Islet of Langerhans (tissue), 1 donor: ENCODE data around the gene POC1A.

ENCODE experiments used
- FAIRE-seq: peaks from one replicate; lab custom pipeline; 2011; peaks lifted over from hg19 to GRCh38; lab: Jason Lieb, UNC

The POC1A gene

GRCh38 chr3:52063026-52063723 lies 91.0 kb downstream of the POC1A start:
- FAIRE-seq = no peak

DNA sequence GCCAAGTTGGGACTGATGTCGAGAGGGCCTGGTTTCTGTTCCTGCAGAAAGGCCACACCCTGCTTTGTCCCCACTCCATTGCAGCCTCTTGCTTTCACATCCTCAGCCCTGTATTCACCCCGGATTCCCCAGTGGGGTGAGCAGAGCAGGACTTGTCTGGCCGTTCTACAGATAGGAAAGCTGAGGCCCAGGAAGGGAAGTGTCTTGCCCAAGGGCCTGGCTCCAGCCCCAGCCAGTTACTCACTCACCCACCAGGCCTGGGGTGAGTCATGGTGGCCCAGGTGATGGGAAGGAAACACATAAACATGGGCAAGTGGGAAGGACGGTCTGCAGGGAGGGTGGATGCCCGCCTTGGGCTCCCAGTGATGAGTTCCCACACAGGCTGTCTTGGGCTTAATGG lies 91.7 kb downstream of the POC1A start:
- FAIRE-seq = no peak

DNA sequence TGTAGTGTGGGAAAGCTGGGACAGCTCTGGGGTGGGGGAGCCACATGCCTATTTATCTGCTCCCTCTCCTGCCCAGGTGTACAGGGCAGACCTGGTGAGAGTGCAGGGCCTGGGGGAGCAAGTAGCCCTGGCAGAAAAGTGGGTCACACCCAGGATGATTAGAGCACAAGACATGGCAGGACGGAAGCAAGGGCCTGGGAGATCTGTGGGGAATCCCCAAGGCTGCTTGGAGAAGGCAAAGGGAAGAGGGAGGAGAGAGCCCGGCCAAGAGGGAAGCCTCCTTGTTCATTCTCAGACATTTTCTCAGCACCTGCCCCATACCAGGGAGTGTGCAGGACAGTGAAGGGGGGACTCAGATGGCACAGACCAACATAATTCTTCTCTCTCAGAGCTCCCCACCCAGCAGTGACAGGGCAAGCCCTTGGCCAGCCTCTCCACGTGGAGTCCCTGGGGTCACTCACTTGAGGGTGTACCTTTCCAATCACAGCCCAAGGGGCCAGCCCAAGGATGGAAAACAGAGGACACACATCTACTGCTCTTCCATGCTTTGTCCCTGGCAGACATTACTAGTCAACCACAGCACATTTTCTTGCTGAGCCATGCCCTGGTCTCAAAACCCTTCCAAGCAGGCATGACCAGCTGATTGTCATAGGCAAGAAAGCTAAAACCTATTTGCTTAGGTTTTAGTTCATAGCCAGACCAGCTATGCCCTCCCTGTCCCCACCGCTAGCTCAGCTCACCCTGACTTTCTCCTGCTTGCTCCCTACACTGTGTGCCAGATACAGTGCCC lies 92.9 kb downstream of the POC1A start:
- no peak for FAIRE-seq

DNA sequence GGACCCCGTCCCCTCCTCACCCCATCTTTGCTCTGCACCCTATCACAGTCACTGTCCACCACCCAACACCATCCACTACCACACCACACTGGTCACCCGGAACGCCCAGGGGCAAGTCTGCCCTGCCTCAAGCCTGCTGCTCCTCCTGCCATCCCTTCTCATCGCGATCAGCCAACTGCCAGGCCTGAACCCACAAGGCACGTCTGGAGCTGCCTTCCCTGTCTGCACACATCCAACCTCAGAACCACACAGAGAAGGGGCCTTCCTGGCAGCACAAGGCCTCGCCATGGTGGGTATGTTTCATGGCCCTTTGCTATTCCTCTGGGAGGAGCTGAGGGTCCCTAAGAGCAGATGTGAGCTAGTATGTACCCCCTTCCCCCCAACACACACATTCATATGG lies 94.4 kb downstream of the POC1A start:
- no peak for FAIRE-seq

DNA sequence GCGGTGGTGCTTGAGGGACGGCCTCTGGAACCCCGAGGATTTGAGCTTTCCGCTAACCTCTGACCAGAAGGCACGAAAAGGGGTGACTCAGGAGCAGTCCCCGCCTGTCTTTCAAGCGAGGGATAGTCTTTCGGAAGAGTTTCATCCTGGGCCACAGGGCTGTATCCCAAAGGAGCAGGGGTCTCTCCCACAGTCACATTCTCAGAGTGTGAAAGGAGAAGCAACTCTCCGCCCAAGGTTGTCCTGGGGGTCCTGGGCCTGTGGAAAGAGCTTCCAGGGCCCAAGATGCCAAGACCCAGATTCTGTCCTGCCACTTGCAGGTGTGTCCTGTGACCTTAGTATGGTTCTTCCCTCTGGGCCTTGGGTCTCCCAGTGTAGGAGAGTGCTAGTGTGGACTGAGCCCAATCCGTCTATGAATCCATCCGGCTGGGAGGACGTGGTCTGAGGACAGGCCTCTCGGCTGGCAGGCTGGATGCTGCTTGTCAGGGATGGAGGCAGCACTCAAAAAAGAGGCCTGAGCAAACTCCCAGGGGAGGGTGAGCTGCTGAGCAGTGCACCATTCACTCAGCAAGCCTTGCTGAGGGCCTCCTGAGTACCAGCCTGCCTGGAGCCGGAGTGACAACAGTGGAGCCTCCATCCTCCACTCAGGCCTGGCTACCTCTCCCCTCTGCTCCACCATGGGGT lies 96.3 kb downstream of the POC1A start:
- FAIRE-seq = no peak

- FAIRE-seq = peak; percentile 97
These were observed 97.0 kb downstream of the POC1A start for GRCh38 chr3:52056968-52057811.

- no peak for FAIRE-seq
These were observed 97.7 kb downstream of the POC1A start, which contains the start of gene DUSP7 for GRCh38 chr3:52056521-52056967. Gene DUSP7 (minus strand): TSS chr3:52056571. CDS start chr3:52056366, 205 bp downstream.

DNA sequence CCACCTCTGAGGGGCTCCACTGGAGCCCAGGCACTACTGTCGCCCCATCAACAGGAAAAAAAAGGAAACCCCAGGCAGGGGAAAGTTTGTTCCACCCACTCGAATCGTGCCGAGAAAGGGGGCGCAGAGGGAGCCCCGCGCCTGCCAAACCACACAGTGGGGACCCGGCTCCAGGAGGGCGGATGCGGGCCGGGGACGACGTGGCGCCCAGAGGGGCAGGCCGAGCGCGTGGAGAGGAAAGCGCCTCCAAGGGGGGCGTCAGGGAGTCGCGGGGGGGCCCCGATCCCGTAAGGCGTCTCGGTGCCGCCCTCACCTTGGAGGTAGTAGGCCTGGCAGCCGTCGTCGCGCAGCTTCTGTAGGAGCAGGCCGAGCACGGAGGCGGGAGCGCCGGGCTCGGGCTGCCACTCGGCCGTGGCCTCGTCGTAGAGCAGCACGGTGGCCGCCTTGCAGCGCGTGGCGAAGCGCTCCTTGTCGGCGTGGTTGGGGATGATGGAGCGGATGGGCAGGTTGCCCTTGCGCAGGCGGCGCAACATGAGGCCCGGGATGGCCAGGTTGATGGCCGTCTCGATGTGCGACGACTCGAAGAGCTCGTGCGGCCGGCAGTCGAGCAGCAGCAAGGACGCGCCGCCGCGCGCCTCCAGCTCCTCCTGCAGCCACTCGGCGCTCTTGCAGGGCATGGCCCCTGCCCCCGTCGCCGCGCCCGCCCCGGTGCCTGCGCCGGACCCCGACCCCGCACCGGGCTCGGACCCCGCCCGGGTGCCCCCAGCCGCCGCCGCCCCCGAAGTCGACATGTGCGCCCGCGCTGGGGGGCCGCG lies 98.5 kb downstream of the POC1A start:
- no peak for FAIRE-seq

DNA sequence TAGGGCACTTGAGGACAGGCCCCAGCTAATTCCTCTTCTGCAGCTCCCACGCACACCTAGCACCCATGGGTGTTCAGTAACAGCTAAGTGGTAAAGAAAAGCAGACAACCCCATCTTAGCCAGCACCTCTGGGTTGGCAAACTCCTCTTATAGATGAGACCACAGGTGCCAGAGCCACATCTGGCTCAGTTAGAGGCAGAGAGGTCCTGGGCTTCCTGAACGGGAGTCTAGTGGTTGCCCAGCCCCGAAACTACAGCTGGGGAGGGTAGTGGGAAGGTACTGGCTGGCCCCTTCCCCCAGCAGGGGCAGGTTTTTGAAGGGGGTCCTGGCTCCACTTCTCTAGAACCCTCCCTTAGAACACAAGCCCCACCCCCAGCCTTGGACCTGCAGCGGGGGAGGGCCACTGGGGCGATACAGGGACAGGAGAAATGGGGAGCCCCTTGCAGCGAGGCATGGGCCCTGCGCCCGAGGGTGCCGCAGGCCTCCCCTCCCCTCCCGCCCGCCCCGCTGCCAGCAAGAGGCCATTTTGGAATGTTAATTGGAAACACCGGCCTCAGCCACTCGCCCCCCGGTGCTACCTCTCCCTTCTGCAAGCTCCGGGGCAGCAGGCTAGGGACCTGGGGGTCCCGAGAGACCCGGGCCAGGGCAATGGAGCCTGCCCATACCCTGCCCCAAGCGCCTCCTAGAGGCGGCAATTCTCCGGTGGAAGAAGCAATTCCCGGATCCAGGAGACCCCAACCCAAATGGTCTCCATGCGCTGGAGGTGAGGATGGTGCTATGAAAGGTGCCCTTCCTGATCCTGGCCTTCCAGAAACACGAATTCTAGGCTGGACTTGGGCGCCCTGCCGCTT lies 99.3 kb downstream of the POC1A start:
- FAIRE-seq = no peak

- no peak for FAIRE-seq
These were observed 100.6 kb downstream of the POC1A start for GRCh38 chr3:52053307-52054304.

DNA sequence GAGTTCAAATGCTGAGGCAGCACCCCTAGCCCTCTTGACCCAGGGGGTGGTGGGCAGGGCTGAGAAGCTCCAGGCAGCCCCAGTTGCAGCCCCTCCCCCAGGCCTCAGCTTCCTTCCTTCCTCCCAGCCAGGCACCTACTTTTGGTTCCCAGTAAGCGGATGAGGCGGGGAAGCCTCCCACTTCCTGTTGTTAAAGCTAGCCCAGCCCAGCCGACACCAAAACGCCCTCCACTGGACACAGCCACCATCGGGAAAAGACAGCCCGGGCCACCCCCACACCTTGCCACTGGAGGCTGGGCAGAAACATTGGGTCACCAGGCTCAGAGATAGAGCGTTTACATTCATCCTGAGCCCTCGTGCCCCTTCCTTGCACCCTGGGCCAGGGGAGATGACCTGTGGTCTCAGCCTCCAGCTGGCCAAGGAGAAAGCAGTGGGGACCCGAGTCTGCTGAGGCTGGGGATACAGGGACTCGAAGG lies 101.4 kb downstream of the POC1A start:
- FAIRE-seq = no peak

DNA sequence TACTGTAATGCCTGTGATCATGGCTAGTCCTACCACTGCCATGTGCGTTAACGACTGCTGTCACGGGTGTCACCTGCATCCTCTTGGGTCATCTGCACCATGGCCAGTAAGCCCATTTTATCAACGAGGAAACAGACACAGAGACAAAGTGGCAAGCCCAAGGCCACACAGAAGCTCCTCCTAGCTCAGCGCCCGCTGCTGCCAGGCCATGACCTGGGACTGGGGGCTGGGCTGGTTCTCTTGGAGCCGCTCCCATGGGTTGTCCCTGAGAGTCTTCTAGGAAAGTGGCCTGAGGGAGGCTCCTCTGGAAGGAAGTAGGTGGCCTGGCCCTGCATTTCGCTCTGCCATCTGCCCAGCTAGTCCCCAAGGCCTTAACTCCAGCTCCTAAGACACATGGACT lies 102.8 kb downstream of the POC1A start:
- FAIRE-seq = no peak

GRCh38 chr3:52050571-52050970 lies 103.7 kb downstream of the POC1A start:
- FAIRE-seq = no peak

DNA sequence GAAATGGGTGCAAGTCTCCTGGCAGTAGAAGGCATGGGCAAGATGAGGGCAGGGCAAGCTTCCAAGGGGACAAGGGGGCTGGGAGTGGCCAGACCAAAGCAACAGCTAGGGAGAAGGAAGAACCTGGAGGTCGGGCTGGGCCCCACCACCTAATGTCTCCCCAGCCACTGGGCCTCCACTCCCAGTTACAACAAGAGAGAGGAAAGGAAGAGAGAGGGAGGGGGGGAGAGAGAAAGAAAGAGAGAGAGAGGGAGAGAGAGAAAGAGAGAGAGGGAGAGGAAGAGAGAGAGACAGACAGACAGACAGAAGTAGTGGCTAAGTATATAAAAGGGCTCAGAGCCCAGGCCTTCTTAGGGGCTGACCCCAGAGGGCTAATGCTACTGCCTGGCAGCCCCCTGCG lies 104.7 kb downstream of the POC1A start:
- FAIRE-seq = no peak

- FAIRE-seq = no peak
These were observed 106.8 kb downstream of the POC1A start for GRCh38 chr3:52047295-52047960.

DNA sequence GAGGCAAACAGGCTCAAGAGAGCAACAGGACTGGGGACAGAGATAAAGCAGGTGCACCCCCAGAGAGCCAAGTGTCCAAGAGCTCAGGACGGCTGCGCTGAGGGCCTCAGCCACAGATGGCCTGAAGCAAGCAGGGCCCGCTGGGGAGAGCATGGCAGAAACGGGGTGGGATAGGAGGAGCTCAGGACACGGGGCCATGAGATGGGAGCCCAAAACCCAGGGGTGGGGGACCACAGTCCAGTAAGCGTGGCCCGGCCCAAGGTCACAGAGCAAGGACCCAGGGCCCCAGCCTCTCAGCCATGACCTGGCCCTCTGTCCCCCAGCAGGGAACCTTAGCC lies 107.4 kb downstream of the POC1A start:
- FAIRE-seq = no peak

DNA sequence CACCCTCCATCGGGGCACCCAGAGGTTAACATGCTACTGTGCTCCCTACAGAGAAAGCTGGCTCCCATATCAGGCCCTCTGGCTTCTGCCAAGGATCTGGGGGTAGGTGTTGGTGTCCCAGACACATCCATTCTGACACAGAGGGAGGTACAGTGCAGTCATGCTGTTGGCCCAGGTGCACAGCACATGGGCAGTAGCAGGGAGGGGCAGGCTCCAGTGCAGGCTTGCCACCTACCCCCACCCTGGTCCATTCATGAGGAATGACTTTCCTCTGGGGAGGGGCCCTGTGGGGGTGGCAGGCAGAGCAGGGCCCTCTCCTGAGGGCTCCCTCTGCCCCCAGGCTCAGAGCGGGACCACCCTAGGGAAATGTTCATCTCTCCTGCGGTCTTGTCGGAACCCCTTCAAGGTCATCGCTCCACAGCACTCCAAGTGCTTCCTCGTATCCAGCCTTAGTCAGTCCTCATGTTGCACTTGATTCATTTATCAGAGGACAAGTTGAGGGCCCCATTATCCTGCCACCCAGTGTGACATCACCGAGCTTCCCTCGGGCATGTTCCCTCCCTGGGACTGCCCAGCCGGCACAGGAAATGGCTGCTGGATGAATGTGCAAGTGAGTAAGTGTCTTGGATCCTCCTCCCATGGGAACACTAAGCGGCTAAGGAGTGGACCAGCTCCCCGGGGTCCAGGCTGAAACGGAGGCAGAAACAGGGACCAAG lies 107.9 kb downstream of the POC1A start:
- FAIRE-seq = no peak
